HG02798 (cell line): ENCODE data around the gene CXCL17.
"Not testable (repeated sequence)": the region's sequence is repeated elsewhere in the genome, so short reads cannot be mapped to it uniquely, and the experiment has no call there.

Source experiments
- ATAC-seq: cut with Tn5 transposase; IDR thresholded peaks from one replicate; pipeline ENCODE4 v1.9.1; 2021; ENCODE audit warnings: mild to moderate bottlenecking; ENCODE audit not compliant: unreplicated experiment, poor library complexity

The CXCL17 gene

DNA sequence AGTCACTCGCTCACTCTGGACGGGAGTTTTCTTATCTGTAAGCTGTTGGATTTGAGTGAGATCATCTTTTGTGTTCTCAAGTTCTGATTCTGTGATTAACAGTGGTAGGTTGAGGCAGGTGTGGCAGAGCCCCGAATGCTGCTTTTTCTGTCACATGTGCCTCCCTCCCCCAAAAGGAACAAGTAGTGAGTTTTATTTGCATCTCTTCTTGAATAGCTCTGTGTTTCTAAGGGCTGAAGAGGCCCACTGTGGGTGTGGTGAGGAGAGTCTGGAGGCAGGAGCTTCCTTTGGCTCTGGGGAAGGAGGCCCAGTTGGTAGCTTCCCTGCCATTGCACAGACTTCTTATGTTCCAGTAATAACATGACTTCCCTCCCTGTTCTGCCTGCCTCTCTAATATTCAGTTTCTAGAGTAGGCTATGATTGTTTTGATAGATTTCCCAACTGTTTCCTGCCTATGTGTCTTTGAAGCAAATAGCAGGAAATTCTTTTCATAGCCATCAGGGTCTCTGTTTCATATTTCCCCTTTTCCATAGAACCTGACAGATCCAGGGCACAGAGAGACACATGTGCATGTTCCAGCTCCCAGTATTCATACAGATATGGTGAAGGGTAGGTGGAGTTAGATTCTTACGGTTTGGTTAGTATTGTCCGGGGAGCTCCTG is 23.9 kb upstream of the CXCL17 start:
- ATAC-seq, result no peak

DNA sequence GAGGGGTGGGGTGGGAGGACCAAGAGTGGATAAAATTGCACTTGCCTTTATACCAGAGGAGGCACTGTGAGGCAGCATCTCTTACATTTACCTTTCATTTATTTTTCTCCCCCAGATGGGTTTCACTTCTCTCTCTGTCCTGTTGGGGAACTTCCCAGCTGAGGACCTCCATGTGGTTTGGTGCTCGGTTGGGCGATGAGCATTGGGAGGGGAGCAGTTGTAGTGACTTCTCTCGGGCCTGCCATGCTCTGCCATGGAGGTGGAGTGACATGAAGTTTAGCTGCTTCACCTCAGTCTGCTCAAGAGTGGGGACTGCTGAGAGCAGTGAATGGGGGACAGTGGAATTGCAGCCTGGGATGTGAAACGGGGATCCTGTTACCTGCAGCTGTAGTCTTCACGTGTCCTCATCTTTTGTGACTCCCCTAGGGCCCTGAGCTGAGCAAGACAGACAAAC is 23.1 kb upstream of the CXCL17 start:
- ATAC-seq, result peak; percentile 69

DNA sequence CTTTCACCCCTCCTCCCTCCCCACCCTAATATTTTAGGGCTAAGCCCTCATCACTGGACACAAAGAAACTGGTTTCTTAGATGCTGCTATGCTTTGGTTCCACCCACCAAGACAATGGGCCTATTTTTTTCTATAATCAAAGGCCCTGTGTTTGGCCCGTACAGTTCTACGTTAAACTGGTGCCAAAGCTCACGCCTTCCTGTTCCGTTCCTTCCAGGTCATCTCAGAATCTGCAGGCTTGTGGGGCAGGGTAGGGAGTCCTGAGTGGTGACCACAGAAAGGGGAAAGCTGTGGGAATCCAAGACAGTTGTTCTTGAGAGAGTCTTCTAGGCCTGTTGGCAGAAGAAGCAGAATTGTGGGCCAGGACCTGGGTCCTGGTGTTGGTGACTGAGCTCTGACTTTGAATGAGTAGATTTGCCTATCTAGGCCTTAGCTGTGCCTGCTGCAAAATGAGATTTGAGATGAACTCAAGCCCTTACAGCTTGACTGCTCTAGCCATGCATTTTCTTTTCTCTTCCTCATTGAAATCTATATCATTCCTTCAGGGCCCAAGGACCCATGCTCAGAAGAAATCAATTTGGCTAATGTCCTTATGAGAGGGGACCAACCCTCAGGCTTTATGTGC is 19.1 kb upstream of the CXCL17 start:
- ATAC-seq, result no peak

DNA sequence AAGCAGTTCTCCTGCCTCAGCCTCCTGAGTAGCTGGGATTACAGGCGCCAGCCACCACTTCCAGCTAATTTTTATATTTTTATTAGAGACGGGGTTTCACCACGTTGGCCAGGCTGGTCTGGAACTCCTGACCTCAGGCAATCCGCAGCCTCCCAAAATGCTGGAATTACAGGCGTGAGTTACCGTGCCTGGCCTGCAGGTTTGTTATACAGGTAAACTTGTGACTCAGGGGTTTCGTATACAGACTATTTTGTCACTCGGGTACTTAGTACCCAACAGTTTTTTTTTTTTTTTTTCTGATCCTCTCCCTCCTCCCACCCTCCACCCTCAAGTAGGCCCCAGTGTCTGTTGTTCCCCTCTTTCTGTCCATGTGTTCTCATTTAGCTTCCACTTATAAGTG is 18.5 kb upstream of the CXCL17 start:
- not testable (repeated sequence) for ATAC-seq

DNA sequence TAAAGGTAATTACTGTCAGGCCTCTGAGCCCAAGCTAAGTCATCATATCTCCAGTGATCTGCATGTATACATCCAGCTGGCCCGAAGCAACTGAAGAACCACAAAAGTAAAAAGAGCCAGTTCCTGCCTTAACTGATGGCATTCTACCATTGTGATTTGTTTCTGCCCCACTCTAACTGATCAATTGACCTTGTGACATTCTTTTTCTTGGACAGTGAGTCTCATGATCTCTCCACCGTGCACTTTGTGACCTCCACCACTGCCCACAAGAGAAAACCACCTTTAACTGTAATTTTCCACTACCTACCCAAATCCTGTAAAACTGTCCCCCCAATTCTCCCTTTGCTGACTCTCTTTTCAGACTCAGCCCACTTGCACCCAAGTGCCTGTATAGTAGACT is 17.2 kb upstream of the CXCL17 start:
- no peak for ATAC-seq

DNA sequence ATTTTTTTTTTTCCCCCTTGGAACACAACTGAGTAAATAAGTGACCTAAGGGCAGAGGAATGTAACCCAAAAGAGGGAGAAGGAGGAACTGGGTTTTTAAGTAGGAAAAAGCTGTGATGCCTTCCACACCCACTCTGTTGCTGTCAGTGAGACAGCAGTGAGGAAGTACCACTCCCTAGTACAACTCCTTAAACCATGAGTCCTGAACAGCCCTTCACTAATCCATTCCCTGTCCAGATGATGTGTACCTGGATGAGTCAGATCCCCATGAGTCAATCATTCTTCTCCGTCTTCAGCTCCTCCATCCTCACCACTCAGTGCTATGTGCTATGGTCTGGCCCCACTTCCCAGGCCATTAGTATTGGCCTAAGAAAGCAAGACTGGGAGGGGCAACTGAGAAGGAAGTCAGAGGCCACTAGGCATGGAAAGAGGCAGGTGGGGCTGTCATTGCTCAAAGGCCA is 12.9 kb upstream of the CXCL17 start:
- ATAC-seq, result no peak

DNA sequence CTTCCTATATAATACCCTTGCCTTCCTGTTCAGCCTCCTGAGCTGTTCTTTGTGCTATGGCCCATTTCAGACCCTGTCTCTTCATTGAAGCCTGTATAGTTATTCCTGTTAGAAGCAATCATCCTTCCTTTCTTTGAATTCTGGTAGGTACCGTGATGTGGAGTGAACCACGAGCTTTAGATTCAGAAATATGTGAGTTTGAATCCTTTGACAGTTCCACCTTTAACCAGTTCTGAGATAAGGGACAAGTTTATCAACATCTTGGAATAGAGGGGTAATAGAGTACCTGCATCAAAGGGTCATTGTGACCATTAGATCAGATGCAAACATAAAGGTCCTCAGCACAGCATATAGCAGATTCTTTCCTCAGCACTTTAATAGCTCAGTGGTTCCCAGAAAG is 12.3 kb upstream of the CXCL17 start:
- ATAC-seq, result no peak

DNA sequence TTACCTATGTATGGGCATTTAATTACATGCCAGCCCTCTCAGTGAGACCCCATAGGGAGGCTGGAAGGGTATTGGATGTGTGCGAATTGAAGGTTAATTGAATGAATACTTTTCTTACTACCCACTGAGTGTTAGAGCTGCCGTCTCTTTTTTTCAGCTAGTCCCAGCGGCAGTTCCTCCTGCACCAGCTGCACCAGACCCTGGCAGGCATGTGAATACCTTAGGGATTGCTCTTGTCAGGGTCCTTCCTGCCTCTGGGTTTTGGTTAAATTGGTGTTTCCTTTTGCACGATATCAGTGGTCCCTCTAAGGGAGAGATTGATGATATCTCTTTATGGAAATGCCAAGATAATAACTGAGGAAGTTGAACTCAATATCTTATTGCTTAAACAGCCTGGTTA is 9.8 kb upstream of the CXCL17 start:
- ATAC-seq, result no peak

DNA sequence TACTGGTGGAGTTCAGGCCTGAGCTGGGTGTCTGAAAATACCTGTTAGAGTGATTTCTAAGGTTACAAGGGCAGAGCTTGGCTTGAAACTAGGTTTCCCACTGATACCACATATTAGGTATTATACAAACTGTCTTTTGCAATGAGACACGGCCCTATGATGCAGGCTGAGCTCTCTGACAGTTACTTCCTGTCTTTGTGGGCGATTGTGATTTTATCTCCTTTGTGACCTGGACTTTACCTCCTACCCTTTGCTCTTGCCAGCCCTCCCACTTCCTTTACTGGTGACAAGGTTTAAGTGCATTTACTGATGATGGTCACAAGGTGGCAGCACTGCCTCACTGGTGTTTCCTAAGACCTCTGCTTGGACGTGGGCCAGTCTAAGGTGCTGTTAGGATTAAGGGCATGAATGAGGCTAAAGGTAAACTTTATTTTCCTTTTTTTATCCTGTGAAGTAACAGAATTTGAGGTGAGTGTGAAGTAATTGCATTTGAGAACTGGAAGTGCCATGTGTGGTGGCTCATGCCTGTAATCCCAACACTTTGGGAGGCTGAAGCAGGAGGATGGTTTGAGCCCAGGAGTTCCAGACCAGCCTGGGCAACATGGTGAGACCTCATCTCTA is 7.7 kb upstream of the CXCL17 start:
- peak; percentile 85 for ATAC-seq

DNA sequence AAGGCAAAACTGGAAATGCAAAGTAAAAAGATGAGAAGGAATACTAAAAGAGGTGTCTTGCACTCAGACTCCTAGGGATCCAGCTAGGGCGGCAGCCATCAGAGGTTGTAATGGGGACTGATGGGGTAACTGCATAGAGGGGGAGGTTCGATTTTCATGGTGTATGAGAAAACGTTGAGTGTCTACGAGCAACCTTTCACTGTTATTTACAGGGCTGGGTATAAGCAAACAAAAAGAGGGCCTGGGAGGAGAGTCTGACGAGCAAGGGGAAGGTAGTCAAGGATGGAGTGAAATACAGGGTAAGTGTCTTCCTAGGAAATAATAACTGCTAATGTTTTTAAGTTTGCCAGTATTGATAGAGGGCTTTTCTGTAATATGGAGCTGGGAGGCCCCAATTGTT is 5.6 kb upstream of the CXCL17 start:
- not testable (repeated sequence) for ATAC-seq

DNA sequence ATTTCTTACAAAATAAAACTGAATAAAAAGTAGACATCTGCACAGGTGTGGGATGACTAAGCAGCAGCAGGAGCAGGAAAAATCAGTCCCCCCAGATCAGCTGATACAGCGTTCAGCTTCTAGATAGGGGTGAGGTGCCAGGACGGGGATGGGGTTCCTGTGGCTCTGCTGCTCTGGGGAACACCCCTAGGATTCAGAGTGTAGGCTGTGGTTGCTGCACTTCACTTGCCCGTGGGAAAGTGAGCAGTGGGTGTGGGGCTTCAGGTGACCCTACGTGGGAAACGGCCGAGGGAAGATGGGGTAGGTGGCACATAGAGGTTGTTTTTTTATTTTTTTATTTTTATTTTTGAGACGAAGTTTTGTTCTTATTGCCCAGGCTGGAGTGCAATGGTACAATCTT is 3.2 kb upstream of the CXCL17 start:
- no peak for ATAC-seq

DNA sequence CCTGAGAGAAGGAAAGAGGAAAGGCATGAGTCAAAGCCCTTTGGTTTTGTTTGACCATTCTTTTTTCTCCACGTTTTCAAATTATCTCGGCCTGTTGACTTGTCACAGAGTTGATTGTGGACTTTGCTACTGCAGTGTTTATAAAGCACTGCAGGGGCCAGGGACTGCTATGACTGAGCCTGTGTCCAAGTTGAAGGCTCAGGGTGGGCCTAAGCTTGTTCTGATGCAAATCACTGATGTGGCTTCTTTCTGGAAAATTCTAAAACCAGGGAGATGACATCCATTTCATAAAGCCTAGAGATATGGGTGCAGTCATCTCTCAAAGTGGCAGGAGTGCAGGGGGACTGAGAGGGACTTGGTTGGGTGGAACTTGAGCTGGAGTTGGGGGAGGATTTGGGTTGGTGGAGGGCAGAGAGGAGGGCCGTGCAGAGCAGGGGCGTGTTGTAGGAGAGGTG is 1.2 kb upstream of the CXCL17 start:
- ATAC-seq, result no peak

DNA sequence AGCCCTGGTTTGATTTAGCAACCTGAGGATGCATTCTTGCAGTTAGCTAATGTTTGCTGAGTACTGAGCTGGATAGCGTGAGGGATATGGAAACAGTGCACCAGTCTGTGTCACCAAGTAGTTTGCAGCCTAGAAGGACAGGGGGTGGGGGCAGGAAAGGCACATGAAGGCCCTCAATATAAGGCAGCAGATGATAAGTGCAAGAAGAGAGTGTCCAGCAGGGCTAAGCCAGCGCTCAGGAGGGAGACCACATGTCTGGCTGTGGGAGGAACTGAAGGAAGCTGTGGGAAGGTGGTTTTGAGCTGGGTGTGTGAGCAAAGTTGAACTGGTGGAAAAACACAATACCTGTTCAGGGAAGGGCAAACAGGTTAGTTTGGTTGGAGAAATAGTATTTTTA is 1.7 kb downstream of the CXCL17 start:
- no peak for ATAC-seq

DNA sequence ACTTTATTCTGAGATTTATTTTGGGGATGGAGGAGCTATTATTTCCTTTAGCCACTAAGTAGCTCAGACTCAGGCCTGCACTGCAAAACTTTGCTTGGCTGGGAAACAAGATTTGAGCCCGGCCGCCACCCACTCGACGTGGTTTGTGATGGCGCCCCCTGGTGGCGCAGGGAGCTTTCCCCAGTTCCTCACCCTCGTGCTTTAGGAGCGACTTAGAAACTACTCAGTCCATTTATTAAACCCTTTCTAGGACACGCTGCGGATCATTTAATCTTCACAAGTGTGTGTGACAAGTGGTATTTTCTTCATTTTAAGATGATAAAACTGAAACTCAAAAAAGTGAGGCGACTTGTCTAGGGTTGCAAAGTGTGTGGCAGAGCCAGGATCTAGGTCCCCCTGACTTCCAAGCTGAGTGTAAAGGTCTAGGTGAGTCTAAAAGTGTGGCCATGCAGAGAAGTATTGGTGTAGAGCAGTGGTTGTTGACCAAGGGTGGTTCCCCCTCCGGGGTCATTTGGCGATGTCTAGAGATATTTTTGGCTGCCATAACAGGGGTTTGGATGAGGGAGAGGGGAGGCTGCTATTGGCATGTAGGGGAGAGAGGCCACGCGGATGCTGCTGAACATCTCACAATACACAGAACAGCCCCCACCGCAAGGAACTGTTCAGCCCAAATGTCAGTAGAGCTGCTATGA is 2.2 kb downstream of the CXCL17 start:
- ATAC-seq, result no peak

DNA sequence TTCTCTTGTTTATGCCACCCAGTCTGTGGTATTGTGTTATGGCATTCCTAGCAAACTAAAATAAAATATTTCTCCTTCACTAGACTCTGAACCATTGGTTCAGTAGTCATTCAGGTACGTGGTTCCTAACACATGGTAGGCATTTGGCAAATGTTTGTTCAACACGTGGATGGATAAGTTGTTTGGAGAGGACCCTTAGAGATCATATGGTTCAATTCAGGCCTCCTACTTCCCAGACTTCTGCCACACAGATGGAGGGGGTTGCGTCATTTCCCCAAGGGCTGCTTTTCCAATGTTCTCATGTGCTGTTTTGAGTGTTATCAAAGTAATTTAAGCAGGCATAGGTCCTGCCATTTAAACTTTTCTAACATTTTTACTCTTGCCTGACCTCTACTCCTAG is 6.7 kb downstream of the CXCL17 start:
- ATAC-seq, result no peak

DNA sequence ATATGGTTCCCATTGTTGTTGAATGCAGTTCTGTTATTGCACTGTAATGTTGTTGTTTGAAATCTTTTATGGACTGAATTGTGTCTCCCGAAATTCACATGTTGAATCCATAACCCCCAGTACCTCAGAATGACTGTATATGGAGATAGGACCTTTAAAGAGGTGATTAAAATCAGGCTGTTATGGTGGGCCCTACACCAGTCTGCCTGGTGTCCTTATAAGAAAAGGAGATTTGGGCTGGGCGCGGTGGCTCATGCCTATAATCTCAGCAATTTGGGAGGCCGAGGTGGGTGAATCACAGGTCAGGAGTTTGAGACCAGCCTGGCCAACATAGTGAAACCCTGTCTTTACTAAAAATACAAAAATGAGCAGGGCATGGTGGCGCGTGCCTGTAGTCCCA is 7.4 kb downstream of the CXCL17 start:
- ATAC-seq, result no peak

DNA sequence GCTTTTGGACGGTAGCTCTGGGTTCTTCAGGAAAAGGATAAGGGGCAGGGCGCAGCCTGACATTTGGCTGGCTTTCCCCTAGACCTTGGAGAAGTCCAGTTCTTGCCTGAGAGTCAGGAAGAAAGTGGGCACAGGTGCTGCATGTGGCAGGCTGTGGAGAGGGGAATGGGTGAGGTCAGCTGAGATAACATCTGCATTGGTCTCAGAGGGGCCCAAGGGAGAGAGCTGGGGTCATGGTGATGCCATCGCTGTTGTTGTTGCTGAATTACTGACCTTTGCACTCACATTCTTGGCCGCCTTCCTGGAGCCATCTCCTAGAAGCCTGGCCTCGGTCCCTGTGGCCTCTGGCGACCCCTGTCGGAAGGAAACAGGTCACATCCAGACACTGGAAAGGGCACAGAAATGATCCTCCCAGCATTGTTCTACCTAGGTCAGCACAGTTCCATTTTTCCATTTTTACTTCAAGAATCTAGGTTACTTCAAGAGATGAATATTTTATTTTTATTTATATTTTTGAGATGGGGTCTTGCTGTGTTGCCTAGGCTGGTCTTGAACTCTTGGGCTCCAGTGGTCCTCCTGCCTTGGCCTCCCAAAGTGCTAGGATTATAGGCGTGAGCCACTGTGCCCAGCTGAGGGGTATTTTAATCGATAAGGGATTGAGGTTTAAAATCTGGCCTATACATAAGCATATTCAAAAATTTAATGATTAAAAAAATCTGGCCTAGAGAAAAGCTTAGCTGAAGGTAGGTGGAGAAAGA is 9.1 kb downstream of the CXCL17 start:
- no peak for ATAC-seq

DNA sequence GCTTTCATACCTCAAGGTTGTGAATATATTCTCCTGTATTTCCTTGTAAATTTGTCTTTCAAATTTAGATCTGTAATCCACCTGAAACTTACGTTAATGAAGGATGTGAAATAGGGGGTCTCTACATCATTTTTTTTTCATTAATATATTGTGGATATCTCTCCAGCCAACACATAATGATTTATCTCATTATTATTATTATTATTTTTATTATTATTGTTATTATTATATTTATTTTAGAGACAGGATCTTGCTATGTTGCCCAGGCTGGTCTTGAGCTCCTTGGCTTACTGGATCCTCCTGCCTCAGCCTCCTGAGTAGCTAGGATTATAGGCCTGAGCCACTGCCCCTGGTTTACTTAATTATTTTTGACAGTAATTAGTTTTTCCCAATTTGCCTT is 11.3 kb downstream of the CXCL17 start:
- ATAC-seq, result no peak

DNA sequence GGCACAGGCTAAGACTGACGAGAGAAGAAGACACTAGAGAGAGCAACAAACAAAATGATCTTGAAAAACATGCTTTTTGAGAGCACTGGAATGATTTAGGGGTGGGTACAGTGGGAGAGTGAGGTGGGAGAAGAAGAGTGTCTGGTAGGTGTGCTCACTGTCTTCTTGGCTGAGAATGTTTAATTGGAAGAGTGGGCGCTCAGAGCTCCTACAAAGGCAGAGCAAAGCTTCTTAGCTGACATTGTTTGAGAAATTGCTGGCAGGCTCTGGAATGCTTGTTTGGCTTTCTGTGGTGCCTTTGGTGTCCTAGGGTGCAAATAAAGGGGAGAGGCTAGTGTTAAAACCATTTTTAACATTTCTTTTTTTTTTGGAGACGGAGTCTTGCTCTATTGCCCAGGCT is 14.1 kb downstream of the CXCL17 start:
- ATAC-seq, result no peak

DNA sequence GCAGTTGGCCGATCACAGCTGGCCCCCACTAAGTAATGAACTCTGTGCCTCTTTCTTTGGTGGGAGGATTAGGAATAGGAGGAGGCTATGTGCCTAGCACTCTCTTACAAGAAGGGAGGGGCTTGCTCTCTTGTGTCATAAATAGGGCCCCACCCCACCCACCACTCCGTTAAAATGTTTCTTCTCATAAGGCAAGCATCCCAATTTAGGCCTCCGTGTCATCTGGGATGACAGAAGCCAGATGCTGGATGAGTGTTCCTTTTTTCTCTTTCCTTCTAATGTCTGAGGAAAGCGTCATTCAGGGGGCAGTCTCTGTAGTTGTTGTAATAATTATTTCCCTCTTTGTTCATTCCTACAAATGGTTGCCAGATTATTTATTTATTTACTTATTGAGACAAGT is 15.4 kb downstream of the CXCL17 start, which contains the start of gene LIPE:
Gene LIPE, minus strand, starts transcription at position 76 of the 400 bp plus-strand sequence. CDS start 239 bp downstream, outside the sequence.
- ATAC-seq, result no peak
